ENCODE measurements around the gene ZNRF3. TPM values are rescaled to one million over a fixed set of nuclear protein-coding genes. Genes with fewer than 3 reads are reported as not detected.

Gene ZNRF3
- polyA plus RNA-seq, 1 donor from 2014 or later: 2.9 TPM

DNA sequence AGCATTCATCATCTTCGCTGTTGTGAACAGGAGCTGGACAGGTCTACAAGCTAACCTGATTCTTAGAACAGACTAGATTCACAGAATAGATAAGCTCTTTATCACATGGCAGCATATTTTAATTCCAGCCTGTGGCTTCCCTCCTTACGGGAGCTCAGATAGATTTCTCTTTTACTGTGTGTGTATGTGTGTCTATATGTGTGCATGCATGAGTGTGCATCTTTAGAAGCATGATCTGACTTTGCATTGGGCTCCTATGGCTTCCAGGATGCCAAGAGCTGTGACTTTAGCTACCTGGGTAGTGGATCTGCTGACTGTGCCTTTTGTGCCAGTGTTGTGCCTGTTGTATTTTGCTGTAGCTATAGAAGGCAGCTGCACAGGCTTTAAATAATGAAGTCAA lies 44.3 kb downstream of the ZNRF3 start:
- H4K20me1 ChIP-seq (ENCODE audit: insufficient read depth): no peaks in the 10 kb centered on the region
- no peak overlapping the region for H3K4me2 ChIP-seq (ENCODE audit: low read length)
- H3K27me3 ChIP-seq (ENCODE audit: insufficient read depth, low read depth, low read length): no peaks in the 10 kb centered on the region
- TF ChIP-seq POLR2AphosphoS5 (IDR thresholded peaks at IDR 0.05) (no peak), RAD21 (conservative IDR thresholded peaks at IDR 0.05) (no peak), SMC3 (conservative IDR thresholded peaks at IDR 0.05; ENCODE audit: poor library complexity) (no peak), MXI1 (conservative IDR thresholded peaks at IDR 0.05; ENCODE audit: poor library complexity, severe bottlenecking) (no peak), TAF1 (IDR thresholded peaks at IDR 0.05; ENCODE audit: low read depth) (no peak)
- TF ChIP-seq, protein P1, sequence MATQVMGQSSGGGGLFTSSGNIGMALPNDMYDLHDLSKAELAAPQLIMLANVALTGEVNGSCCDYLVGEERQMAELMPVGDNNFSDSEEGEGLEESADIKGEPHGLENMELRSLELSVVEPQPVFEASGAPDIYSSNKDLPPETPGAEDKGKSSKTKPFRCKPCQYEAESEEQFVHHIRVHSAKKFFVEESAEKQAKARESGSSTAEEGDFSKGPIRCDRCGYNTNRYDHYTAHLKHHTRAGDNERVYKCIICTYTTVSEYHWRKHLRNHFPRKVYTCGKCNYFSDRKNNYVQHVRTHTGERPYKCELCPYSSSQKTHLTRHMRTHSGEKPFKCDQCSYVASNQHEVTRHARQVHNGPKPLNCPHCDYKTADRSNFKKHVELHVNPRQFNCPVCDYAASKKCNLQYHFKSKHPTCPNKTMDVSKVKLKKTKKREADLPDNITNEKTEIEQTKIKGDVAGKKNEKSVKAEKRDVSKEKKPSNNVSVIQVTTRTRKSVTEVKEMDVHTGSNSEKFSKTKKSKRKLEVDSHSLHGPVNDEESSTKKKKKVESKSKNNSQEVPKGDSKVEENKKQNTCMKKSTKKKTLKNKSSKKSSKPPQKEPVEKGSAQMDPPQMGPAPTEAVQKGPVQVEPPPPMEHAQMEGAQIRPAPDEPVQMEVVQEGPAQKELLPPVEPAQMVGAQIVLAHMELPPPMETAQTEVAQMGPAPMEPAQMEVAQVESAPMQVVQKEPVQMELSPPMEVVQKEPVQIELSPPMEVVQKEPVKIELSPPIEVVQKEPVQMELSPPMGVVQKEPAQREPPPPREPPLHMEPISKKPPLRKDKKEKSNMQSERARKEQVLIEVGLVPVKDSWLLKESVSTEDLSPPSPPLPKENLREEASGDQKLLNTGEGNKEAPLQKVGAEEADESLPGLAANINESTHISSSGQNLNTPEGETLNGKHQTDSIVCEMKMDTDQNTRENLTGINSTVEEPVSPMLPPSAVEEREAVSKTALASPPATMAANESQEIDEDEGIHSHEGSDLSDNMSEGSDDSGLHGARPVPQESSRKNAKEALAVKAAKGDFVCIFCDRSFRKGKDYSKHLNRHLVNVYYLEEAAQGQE (IDR thresholded peaks at IDR 0.05; ENCODE audit: borderline replicate concordance): no peak
- no peak overlapping the region for H3K9ac ChIP-seq (ENCODE audit: low read length)
- no peaks in the 10 kb centered on the region for H3K9me2 ChIP-seq (ENCODE audit: insufficient read depth, low read length)
- no peaks in the 10 kb centered on the region for H3K36me3 ChIP-seq (ENCODE audit: insufficient read depth, low read length)
- no peaks in the 10 kb centered on the region for H3F3A ChIP-seq (ENCODE audit: insufficient read depth, low read length, poor library complexity, severe bottlenecking)
- H3K27ac ChIP-seq (ENCODE audit: low read length): no peak overlapping the region
- no peaks in the 10 kb centered on the region for H3K79me2 ChIP-seq (replicated peaks; ENCODE audit: insufficient read depth, low read length)
- H3K9me3 ChIP-seq (ENCODE audit: low read length): no peaks in the 10 kb centered on the region
- H2AFZ ChIP-seq (ENCODE audit: low read depth, low read length): no peak overlapping the region
- H3K4me3 ChIP-seq (ENCODE audit: low read length): no peak overlapping the region

DNA sequence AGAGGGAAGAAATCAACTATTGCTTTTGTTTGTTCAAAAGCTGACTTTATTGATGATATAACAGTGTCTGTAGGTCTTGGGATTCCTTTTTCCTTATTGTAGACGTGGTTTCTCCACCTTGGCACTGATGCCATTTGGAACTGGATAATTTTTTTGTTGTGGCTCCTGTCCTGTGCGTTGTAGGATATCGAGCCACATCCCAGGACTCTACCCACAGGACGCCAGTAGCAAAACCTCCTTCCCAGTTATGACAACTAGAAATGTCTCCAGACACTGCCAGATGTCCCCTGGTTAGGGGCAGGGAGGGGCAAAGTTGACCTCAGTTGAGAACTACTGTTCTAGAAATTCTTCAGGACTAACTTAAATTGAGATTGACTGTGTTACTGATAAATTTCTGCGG lies 45.8 kb downstream of the ZNRF3 start:
- TF ChIP-seq RAD21 (conservative IDR thresholded peaks at IDR 0.05): no peak
- no peak for TF ChIP-seq POLR2AphosphoS5 (IDR thresholded peaks at IDR 0.05)
- TF ChIP-seq, protein P2, sequence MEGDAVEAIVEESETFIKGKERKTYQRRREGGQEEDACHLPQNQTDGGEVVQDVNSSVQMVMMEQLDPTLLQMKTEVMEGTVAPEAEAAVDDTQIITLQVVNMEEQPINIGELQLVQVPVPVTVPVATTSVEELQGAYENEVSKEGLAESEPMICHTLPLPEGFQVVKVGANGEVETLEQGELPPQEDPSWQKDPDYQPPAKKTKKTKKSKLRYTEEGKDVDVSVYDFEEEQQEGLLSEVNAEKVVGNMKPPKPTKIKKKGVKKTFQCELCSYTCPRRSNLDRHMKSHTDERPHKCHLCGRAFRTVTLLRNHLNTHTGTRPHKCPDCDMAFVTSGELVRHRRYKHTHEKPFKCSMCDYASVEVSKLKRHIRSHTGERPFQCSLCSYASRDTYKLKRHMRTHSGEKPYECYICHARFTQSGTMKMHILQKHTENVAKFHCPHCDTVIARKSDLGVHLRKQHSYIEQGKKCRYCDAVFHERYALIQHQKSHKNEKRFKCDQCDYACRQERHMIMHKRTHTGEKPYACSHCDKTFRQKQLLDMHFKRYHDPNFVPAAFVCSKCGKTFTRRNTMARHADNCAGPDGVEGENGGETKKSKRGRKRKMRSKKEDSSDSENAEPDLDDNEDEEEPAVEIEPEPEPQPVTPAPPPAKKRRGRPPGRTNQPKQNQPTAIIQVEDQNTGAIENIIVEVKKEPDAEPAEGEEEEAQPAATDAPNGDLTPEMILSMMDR (IDR thresholded peaks at IDR 0.05; ENCODE audit: poor library complexity, severe bottlenecking): no peak
- no peak for TF ChIP-seq SMC3 (conservative IDR thresholded peaks at IDR 0.05; ENCODE audit: poor library complexity)
- TF ChIP-seq, protein P1 (IDR thresholded peaks at IDR 0.05; ENCODE audit: borderline replicate concordance): no peak
- no peak for TF ChIP-seq EP300 (conservative IDR thresholded peaks at IDR 0.05; ENCODE audit: poor library complexity, severe bottlenecking)
- no peak for TF ChIP-seq TAF1 (IDR thresholded peaks at IDR 0.05; ENCODE audit: low read depth)
- no peak for TF ChIP-seq MXI1 (conservative IDR thresholded peaks at IDR 0.05; ENCODE audit: poor library complexity, severe bottlenecking)
- no peak for TF ChIP-seq EZH2 (IDR thresholded peaks at IDR 0.05; ENCODE audit: borderline replicate concordance, insufficient read depth, low read length, poor library complexity, severe bottlenecking)
- no peak overlapping the region for H3K4me2 ChIP-seq (ENCODE audit: low read length)
- H3K9ac ChIP-seq (ENCODE audit: low read length): no peak overlapping the region
- no peaks in the 10 kb centered on the region for H3K27me3 ChIP-seq (ENCODE audit: insufficient read depth, low read depth, low read length)
- no peaks in the 10 kb centered on the region for H3K79me2 ChIP-seq (replicated peaks; ENCODE audit: insufficient read depth, low read length)
- no peak overlapping the region for H3K4me3 ChIP-seq (ENCODE audit: low read length)
- H4K20me1 ChIP-seq (ENCODE audit: insufficient read depth): no peaks in the 10 kb centered on the region
- H3K9me3 ChIP-seq (ENCODE audit: low read length): no peaks in the 10 kb centered on the region
- no peaks in the 10 kb centered on the region for H3K9me2 ChIP-seq (ENCODE audit: insufficient read depth, low read length)
- no peak overlapping the region for H2AFZ ChIP-seq (ENCODE audit: low read depth, low read length)
- H3K36me3 ChIP-seq (ENCODE audit: insufficient read depth, low read length): no peaks in the 10 kb centered on the region
- H3K27ac ChIP-seq (ENCODE audit: low read length): no peak overlapping the region
- H3F3A ChIP-seq (ENCODE audit: insufficient read depth, low read length, poor library complexity, severe bottlenecking): no peaks in the 10 kb centered on the region
